Peyer's patch (tissue), 4 donors: ENCODE data around the gene MKNK2. TPM values are rescaled to one million over a fixed set of nuclear protein-coding genes. Genes with fewer than 3 reads are reported as not detected.
"Not testable (repeated sequence)": the region's sequence is repeated elsewhere in the genome, so short reads cannot be mapped to it uniquely, and the experiment has no call there.

ENCODE experiments used
- DNase-seq, 3 donors: peaks; one replicate each; pipeline ENCODE4 v3.0.0-alpha.2; 2017 to 2019
- H3K27ac ChIP-seq, 4 donors: fragments of 200-600 bp; sonication (generic); one replicate each; pipeline ENCODE4 v1.5.1; 2016 to 2019
- H3K27me3 ChIP-seq, 2 donors: fragments of 200-600 bp; sonication (generic); one replicate each; pipeline ENCODE4 v1.5.1; 2019
- H3K36me3 ChIP-seq, 3 donors: fragments of 200-600 bp; sonication (generic); one replicate each; pipeline ENCODE4 v1.5.1; 2016 to 2019
- H3K4me1 ChIP-seq, 4 donors: fragments of 200-600 bp; sonication (generic); one replicate each; pipeline ENCODE4 v1.5.1; 2016 to 2019
- H3K4me3 ChIP-seq, 4 donors: fragments of 200-600 bp; sonication (generic); 1 replicate in 3 of 4; 2 replicates in 1 of 4; pipeline ENCODE4 v1.5.1; 2016 to 2019; ENCODE audit warnings: mild to moderate bottlenecking in 1 of 4
- H3K9me3 ChIP-seq, 4 donors: fragments of 200-600 bp; sonication (generic); one replicate each; pipeline ENCODE4 v1.5.1; 2016 to 2019; ENCODE audit warnings: mild to moderate bottlenecking in 1 of 4
- POLR2A ChIP-seq, 2 donors: fragments of 450-650 bp; IDR thresholded peaks; one replicate each; pipeline ENCODE4 v1.5.1; 2017; ENCODE audit warnings: antibody characterized with exemption in 2 of 2, mild to moderate bottlenecking in 2 of 2, moderate library complexity in 2 of 2
- small RNA-seq, 2 donors: library from RNA; depleted of rRNA; stranded (forward); fragments of <200 nt; gene quantifications; one replicate each; pipeline ENCODE3, GENCODE V24; 2016
- total RNA-seq, 4 donors: library from RNA; depleted of rRNA; stranded (reverse); fragments of >200 nt; gene quantifications; one replicate each; pipeline ENCODE4 v1.1.0, GENCODE V29; 2016
- TF ChIP-seq, protein P1 (sequence below), 6 experiments: fragments of 450-650 bp in 4 of 6; fragments of 200-600 bp in 2 of 6; sonication (generic) in 1 of 6; IDR thresholded peaks; one replicate each; pipeline ENCODE4 v1.5.1; 2017 to 2019; ENCODE audit warnings: antibody characterized with exemption in 6 of 6, mild to moderate bottlenecking in 3 of 6, moderate library complexity in 1 of 6

The MKNK2 gene
- total RNA-seq, 4 donors from 2014 or later, result 119 to 253 (median 192) TPM

DNA sequence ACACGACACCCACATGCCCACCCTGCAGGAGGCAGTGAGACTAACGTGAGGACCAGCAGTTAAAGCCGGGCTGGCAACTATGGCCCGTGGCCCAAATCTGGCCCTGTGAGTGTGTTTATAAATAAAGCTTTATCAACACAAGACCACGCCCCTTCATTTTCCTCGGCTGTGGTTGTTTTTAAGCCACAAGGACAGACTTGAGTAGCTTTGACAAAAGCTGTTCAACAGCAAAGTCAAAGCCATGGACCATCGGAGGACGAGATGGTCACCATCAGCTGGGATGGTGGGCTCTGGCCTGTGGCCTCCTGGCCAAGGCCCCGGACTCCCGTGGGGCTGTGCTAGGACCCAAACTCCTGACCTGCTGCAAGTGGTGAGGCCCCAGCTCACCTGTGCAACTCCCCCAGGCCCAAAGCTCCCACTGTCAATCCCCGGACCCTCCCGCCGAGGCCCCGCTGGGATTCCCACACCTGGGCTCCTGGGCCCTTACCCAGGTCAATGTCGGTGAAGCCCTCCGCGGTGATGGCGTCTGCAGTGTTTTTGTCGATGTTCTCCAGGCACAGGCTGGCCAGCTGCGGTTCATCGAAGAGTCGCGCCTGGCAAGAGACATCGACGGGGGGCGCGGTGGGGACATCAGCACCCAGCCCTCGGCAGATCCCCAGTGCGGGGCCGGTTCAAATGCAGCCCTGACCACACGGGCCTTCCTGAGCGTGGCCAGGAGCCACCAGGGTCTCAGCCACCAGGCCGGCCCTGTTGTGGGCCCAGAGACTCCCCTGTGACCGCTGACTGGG lies 60.6 kb downstream of the MKNK2 start:
- Histone ChIP-seq H3K27me3 (no peaks in the 10 kb centered on the region), H3K9me3 (no peaks in the 10 kb centered on the region), H3K4me1 (no peaks in the 10 kb centered on the region), H3K36me3 (peaks cover 0 to 88% (median 0%) of the 10 kb centered on the region in 3 donors), H3K4me3 (no peak overlapping the region), H3K27ac (no peak overlapping the region)
- TF ChIP-seq POLR2A (IDR thresholded peaks at IDR 0.05), result no peak
- TF ChIP-seq, protein P1, sequence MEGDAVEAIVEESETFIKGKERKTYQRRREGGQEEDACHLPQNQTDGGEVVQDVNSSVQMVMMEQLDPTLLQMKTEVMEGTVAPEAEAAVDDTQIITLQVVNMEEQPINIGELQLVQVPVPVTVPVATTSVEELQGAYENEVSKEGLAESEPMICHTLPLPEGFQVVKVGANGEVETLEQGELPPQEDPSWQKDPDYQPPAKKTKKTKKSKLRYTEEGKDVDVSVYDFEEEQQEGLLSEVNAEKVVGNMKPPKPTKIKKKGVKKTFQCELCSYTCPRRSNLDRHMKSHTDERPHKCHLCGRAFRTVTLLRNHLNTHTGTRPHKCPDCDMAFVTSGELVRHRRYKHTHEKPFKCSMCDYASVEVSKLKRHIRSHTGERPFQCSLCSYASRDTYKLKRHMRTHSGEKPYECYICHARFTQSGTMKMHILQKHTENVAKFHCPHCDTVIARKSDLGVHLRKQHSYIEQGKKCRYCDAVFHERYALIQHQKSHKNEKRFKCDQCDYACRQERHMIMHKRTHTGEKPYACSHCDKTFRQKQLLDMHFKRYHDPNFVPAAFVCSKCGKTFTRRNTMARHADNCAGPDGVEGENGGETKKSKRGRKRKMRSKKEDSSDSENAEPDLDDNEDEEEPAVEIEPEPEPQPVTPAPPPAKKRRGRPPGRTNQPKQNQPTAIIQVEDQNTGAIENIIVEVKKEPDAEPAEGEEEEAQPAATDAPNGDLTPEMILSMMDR (IDR thresholded peaks at IDR 0.05), result no peak
- DNase-seq, result peak in 1 of 3 donors; percentile 41

DNA sequence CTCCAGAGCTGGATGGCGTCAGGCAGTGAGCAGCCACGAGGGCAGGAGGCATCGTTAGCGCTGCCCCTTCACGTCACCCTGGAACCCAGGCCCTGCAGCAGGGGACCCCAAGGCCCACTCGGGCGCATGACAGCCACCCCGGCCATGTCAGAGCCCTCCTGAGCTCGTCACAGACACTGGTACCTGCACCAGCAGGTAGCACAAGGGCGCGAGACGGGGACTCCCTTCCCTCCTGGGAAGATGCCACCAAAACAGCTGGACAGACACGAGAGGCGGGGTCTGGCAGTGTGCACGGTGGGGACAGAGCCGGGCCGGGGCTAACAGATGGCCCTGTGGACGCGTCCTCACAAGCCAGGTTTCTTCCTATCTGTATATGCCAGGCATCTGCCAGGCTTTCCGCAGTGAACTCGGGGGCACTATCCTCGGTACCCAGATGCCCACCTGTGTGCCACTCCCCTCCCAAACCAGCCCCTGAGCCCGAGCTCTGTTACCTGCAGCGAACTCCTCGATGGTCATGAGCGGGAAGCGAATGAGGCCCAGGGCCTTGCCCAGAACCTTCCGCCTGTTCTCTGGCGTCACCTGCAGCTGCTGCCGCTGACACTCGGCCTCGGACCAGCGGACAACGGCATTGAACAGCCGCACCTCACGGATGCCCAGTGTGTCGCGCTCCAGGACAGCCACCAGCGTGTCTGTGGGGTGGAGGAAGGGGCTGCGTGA lies 61.4 kb downstream of the MKNK2 start:
- Histone ChIP-seq H3K36me3 (peaks cover 0 to 95% (median 0%) of the 10 kb centered on the region in 3 donors), H3K4me3 (no peak overlapping the region), H3K27ac (no peak overlapping the region), H3K27me3 (no peaks in the 10 kb centered on the region), H3K4me1 (no peaks in the 10 kb centered on the region), H3K9me3 (no peaks in the 10 kb centered on the region)
- peak in 1 of 3 donors; percentile 43 for DNase-seq
- TF ChIP-seq, protein P1 (IDR thresholded peaks at IDR 0.05), result no peak
- no peak for TF ChIP-seq POLR2A (IDR thresholded peaks at IDR 0.05)

DNA sequence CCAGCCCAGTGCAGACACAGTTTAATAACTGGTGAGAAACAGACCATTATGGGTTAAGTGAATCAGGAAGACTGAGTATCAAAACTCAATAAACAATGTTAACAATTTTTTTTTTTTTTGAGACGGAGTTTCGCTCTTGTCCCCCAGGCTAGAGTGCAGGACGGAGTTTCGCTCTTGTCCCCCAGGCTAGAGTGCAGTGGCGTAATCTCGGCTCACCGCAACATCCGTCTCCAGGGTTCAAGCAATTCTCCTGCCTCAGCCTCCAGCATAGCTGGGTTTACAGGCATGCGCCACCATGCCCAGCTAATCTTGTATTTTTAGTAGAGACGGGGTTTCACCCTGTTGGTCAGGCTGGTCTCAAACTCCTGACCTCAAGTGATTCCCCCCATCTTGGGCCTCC lies 62.6 kb downstream of the MKNK2 start:
- not testable (repeated sequence) for H3K27me3 ChIP-seq, H3K9me3 ChIP-seq, H3K4me3 ChIP-seq, H3K4me1 ChIP-seq, H3K27ac ChIP-seq, DNase-seq
- H3K36me3 ChIP-seq, result peaks cover 0 to 91% (median 0%) of the 10 kb centered on the region in 3 donors

Small RNAs within 50 kb of the gene (small RNA-seq; reads per million reads assigned to genes)
- 0 reads per million in 2 donors for gene AC007136.1

Other genes starting within 250 kb of the MKNK2 start
- gene ATP8B3, start 239.0 kb downstream of the MKNK2 start, total RNA-seq, result 1 to 10 TPM in 1 of 4 donors, under 1 TPM in 2, not detected in 1; 0.35 to 4.5 (median 0.94) TPM
- 100 to 1,000 TPM in 1 of 4 donors, 10 to 100 TPM in 3; 47.0 to 101 (median 57.2) TPM for gene REXO1, start 202.8 kb downstream of the MKNK2 start, total RNA-seq
- gene KLF16, start 187.7 kb downstream of the MKNK2 start, total RNA-seq, result 10 to 100 TPM; 10.3 to 18.2 (median 14.8) TPM
- 10 to 100 TPM; 52.0 to 95.9 (median 68.4) TPM for gene ABHD17A, start 165.7 kb downstream of the MKNK2 start, total RNA-seq
- 10 to 100 TPM; 18.2 to 33.3 (median 23.8) TPM for gene ADAT3, start 145.8 kb downstream of the MKNK2 start, total RNA-seq
- 10 to 100 TPM; 45.4 to 62.6 (median 57.0) TPM for gene SCAMP4, start 145.8 kb downstream of the MKNK2 start, total RNA-seq
- 100 to 1,000 TPM in 2 of 4 donors, 10 to 100 TPM in 2; 54.5 to 250 (median 103) TPM for gene CSNK1G2, start 110.1 kb downstream of the MKNK2 start, total RNA-seq
- gene BTBD2, start 35.5 kb downstream of the MKNK2 start, total RNA-seq, result 100 to 1,000 TPM in 1 of 4 donors, 10 to 100 TPM in 3; 57.8 to 114 (median 76.0) TPM
- gene MOB3A, start 45.1 kb upstream of the MKNK2 start, total RNA-seq, result 10 to 100 TPM; 32.6 to 55.3 (median 35.1) TPM
- gene IZUMO4, start 45.7 kb upstream of the MKNK2 start, total RNA-seq, result 1 to 10 TPM; 1.3 to 9.9 (median 3.8) TPM
- gene AP3D1, start 100.3 kb upstream of the MKNK2 start, total RNA-seq, result 100 to 1,000 TPM; 104 to 136 (median 122) TPM
- gene DOT1L, start 112.7 kb upstream of the MKNK2 start, total RNA-seq, result 100 to 1,000 TPM in 1 of 4 donors, 10 to 100 TPM in 3; 67.8 to 167 (median 74.0) TPM
- 100 to 1,000 TPM; 156 to 298 (median 227) TPM for gene PLEKHJ1, start 185.1 kb upstream of the MKNK2 start, total RNA-seq
- gene SF3A2, start 185.6 kb upstream of the MKNK2 start, total RNA-seq, result 100 to 1,000 TPM in 1 of 4 donors, 10 to 100 TPM in 3; 38.7 to 133 (median 72.3) TPM
- 1 to 10 TPM in 2 of 4 donors, under 1 TPM in 1, not detected in 1; 0.95 to 4.7 (median 1.6) TPM for gene AMH, start 198.1 kb upstream of the MKNK2 start, total RNA-seq
- not detected for gene JSRP1, start 205.2 kb upstream of the MKNK2 start, total RNA-seq
- 1 to 10 TPM; 1.2 to 5.8 (median 2.6) TPM for gene PEAK3, start 230.9 kb upstream of the MKNK2 start, total RNA-seq